ENCODE data around the gene ARHGEF10L. TPM values are rescaled to one million over a fixed set of nuclear protein-coding genes. Genes with fewer than 3 reads are reported as not detected.

The ARHGEF10L gene
- total RNA-seq, 2 experiments from 2014 or later = not detected

DNA sequence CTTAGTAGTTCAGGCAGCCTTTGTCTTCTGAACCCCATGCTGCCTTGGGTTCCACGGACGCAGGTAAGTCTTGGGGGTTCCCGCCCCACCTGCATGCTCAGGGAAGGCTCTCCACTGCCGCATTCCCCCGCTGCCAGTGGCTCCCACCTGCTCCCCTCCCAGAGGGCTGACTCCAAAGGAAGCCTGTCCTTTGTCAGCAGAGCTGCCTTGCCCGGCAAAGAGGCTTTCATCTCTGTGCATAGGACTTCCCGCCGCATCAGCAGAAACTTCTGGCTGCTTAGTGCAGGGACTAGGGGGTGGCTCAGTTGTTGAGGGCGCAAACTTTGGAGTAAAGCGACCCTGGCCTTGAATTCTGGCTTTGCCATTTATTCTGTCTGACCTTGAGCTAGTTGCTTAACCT, 190.4 kb downstream of the ARHGEF10L start:
- Mint-ChIP-seq H3K27ac (no peak overlapping the region), H3K36me3 (ENCODE audit: low read depth) (no peaks in the 10 kb centered on the region), H3K9me3 (no peaks in the 10 kb centered on the region), H3K27me3 (no peaks in the 10 kb centered on the region), H3K4me1 (no peaks in the 10 kb centered on the region), H3K4me3 (no peak overlapping the region)
- ChIA-PET CTCF (no interaction called here), POLR2A (no interaction called here)
- DNase-seq = no peak

DNA sequence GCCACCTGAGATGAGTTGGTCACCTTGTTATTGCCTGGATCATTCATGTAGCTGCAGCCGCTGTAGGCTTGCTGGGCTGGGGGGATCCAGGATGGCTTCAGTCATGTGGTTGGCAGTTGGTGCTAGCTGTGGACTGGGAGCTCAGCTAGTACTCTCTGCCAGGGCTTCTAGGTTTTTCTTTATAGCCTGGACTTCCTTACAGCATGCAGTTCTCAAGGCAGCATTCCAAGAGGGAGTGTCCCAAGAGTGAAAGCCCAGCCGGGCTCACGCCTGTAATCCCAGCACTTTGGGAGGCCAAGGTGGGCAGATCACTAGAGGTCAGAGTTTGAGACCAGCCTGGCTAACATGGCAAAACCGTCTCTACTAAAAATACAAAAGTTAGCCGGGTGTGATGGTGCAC, 192.0 kb downstream of the ARHGEF10L start:
- Mint-ChIP-seq H3K4me1 (no peaks in the 10 kb centered on the region), H3K9me3 (no peaks in the 10 kb centered on the region), H3K4me3 (no peak overlapping the region), H3K36me3 (ENCODE audit: low read depth) (no peaks in the 10 kb centered on the region), H3K27ac (no peak overlapping the region), H3K27me3 (no peaks in the 10 kb centered on the region)
- no peak for DNase-seq
- ChIA-PET POLR2A (no interaction called here), CTCF (no interaction called here)

GRCh38 chr1:17732475-17732874, 193.0 kb downstream of the ARHGEF10L start:
- CTCF ChIA-PET = no interaction called here
- H3K4me3 Mint-ChIP-seq = no peak overlapping the region
- H3K27me3 Mint-ChIP-seq = no peaks in the 10 kb centered on the region
- no peak overlapping the region for H3K27ac Mint-ChIP-seq
- POLR2A ChIA-PET = no interaction called here
- DNase-seq = no peak
- H3K36me3 Mint-ChIP-seq (ENCODE audit: low read depth) = no peaks in the 10 kb centered on the region
- no peaks in the 10 kb centered on the region for H3K4me1 Mint-ChIP-seq
- no peaks in the 10 kb centered on the region for H3K9me3 Mint-ChIP-seq

GRCh38 chr1:17733661-17734060, 194.2 kb downstream of the ARHGEF10L start:
- Mint-ChIP-seq H3K4me1 (no peaks in the 10 kb centered on the region), H3K27ac (no peak overlapping the region), H3K9me3 (no peaks in the 10 kb centered on the region), H3K27me3 (no peaks in the 10 kb centered on the region), H3K36me3 (ENCODE audit: low read depth) (no peaks in the 10 kb centered on the region), H3K4me3 (no peak overlapping the region)
- CTCF ChIA-PET = no interaction called here
- POLR2A ChIA-PET = no interaction called here
- no peak for DNase-seq

- H3K27me3 Mint-ChIP-seq = no peaks in the 10 kb centered on the region
- CTCF ChIA-PET = no interaction called here
- no peaks in the 10 kb centered on the region for H3K4me1 Mint-ChIP-seq
- no peak overlapping the region for H3K27ac Mint-ChIP-seq
- H3K36me3 Mint-ChIP-seq (ENCODE audit: low read depth) = no peaks in the 10 kb centered on the region
- POLR2A ChIA-PET = no interaction called here
- no peak overlapping the region for H3K4me3 Mint-ChIP-seq
- H3K9me3 Mint-ChIP-seq = no peaks in the 10 kb centered on the region
- no peak for DNase-seq
Observed at GRCh38 chr1:17734609-17735008, 195.1 kb downstream of the ARHGEF10L start.

DNA sequence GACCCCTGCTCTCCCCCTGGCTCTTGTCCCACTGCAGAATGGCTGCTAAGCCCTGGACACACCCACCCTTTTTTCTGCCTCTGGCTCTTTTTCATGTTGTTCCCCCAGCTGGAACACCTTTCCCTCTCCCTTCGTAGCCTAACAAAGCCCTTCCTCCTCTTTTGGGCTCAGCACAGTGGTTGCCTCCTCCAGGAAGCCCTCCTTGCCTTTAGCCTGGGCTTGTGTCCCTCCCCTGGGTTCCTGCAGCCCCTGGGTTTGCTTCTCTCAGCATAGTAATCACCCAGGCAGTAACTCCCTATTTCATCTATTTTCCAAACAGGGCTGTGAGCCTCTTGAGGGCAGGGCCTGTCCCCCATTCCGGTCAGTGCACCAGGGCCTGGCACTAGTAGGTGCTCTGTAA, 195.8 kb downstream of the ARHGEF10L start:
- CTCF ChIA-PET = no interaction called here
- no peaks in the 10 kb centered on the region for H3K36me3 Mint-ChIP-seq (ENCODE audit: low read depth)
- no peaks in the 10 kb centered on the region for H3K4me1 Mint-ChIP-seq
- DNase-seq = no peak
- POLR2A ChIA-PET = no interaction called here
- no peak overlapping the region for H3K4me3 Mint-ChIP-seq
- H3K27ac Mint-ChIP-seq = no peak overlapping the region
- H3K9me3 Mint-ChIP-seq = no peaks in the 10 kb centered on the region
- no peaks in the 10 kb centered on the region for H3K27me3 Mint-ChIP-seq

- Mint-ChIP-seq H3K4me1 (no peaks in the 10 kb centered on the region), H3K9me3 (no peaks in the 10 kb centered on the region), H3K27me3 (no peaks in the 10 kb centered on the region), H3K4me3 (no peak overlapping the region), H3K27ac (no peak overlapping the region), H3K36me3 (ENCODE audit: low read depth) (no peaks in the 10 kb centered on the region)
- CTCF ChIA-PET = no interaction called here
- POLR2A ChIA-PET = no interaction called here
- DNase-seq = no peak
Observed at GRCh38 chr1:17735793-17736192, 196.3 kb downstream of the ARHGEF10L start.

DNA sequence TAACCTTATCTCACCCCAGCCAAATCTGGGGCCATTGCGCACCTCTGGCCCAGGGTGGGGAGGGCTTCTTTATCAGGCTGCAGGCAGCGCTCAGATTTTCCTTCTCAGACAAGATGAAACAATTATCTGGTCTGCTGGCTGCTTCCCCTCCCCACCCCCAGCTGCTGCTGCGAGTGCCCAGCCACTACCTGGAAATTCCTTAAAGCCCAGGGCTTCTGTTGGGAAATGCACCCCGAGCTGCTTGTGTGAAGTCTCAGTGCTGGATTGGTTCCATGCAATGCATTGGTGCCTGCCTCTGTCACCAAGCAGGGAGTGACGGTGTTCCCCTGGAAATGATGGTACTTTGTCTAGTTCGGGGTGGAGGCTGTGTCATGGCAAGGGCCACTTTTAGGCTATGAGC, 197.1 kb downstream of the ARHGEF10L start:
- DNase-seq = no peak
- no peak overlapping the region for H3K27ac Mint-ChIP-seq
- ChIA-PET CTCF (no interaction called here), POLR2A (no interaction called here)
- no peaks in the 10 kb centered on the region for H3K36me3 Mint-ChIP-seq (ENCODE audit: low read depth)
- no peaks in the 10 kb centered on the region for H3K9me3 Mint-ChIP-seq
- no peaks in the 10 kb centered on the region for H3K4me1 Mint-ChIP-seq
- H3K27me3 Mint-ChIP-seq = no peaks in the 10 kb centered on the region
- H3K4me3 Mint-ChIP-seq = no peak overlapping the region

GRCh38 chr1:17739050-17739449, 199.6 kb downstream of the ARHGEF10L start:
- POLR2A ChIA-PET = no interaction called here

GRCh38 chr1:17741052-17741451, 201.6 kb downstream of the ARHGEF10L start:
- no peaks in the 10 kb centered on the region for H3K27me3 Mint-ChIP-seq

More at GRCh38 chr1:17739050-17739449, 199.6 kb downstream of the ARHGEF10L start:
- Mint-ChIP-seq H3K27me3 (no peaks in the 10 kb centered on the region), H3K27ac (no peak overlapping the region), H3K36me3 (ENCODE audit: low read depth) (no peaks in the 10 kb centered on the region), H3K9me3 (no peaks in the 10 kb centered on the region), H3K4me1 (no peaks in the 10 kb centered on the region), H3K4me3 (no peak overlapping the region)
- no peak for DNase-seq
- CTCF ChIA-PET = no interaction called here

GRCh38 chr1:17742583-17742982, 203.1 kb downstream of the ARHGEF10L start:
- H3K36me3 Mint-ChIP-seq (ENCODE audit: low read depth) = no peaks in the 10 kb centered on the region
- CTCF ChIA-PET = no interaction called here
- H3K27ac Mint-ChIP-seq = no peak overlapping the region
- no peak for DNase-seq
- H3K4me1 Mint-ChIP-seq = no peaks in the 10 kb centered on the region
- no peaks in the 10 kb centered on the region for H3K27me3 Mint-ChIP-seq
- no peaks in the 10 kb centered on the region for H3K9me3 Mint-ChIP-seq
- POLR2A ChIA-PET = no interaction called here
- H3K4me3 Mint-ChIP-seq = no peak overlapping the region

More at GRCh38 chr1:17741052-17741451, 201.6 kb downstream of the ARHGEF10L start:
- no peak for DNase-seq
- Mint-ChIP-seq H3K4me1 (no peaks in the 10 kb centered on the region), H3K4me3 (no peak overlapping the region), H3K36me3 (ENCODE audit: low read depth) (no peaks in the 10 kb centered on the region), H3K27ac (no peak overlapping the region), H3K9me3 (no peaks in the 10 kb centered on the region)
- ChIA-PET POLR2A (no interaction called here), CTCF (no interaction called here)

DNA sequence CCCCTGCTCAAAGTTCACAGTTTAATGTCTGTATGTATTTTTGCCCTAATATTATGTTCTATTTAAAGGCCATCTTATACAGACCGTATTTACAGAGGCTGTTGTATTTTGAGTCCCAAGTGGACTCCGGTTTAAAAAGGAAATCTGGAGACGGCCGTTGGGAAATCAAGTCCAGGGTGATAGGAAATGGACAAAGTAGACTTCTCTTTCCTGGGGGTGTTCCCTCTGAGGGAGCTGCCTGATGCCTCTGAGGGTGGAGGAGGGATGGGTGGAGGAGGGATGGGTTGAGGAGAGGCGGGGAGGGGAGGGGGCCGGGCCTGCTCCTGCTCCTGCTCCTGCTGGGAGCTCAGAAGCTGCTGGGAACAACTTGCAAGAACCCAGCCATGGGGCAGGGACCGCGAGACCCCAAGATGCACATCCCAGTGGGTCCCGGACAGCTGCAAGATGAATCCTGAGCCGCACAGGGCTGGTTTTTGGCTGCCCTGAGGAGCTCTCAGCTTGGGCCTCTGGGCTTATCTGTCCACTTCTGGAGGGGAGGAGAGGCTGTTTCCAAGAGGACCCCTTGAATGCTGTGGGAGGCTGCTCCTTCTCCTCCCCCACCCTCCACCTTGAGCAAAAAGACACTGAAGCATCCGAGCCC, 203.6 kb downstream of the ARHGEF10L start:
- no peaks in the 10 kb centered on the region for H3K4me1 Mint-ChIP-seq
- no peaks in the 10 kb centered on the region for H3K27me3 Mint-ChIP-seq
- no peaks in the 10 kb centered on the region for H3K36me3 Mint-ChIP-seq (ENCODE audit: low read depth)
- DNase-seq = no peak
- CTCF ChIA-PET = no interaction called here
- POLR2A ChIA-PET = no interaction called here
- no peak overlapping the region for H3K27ac Mint-ChIP-seq
- no peak overlapping the region for H3K4me3 Mint-ChIP-seq
- H3K9me3 Mint-ChIP-seq = no peaks in the 10 kb centered on the region

DNA sequence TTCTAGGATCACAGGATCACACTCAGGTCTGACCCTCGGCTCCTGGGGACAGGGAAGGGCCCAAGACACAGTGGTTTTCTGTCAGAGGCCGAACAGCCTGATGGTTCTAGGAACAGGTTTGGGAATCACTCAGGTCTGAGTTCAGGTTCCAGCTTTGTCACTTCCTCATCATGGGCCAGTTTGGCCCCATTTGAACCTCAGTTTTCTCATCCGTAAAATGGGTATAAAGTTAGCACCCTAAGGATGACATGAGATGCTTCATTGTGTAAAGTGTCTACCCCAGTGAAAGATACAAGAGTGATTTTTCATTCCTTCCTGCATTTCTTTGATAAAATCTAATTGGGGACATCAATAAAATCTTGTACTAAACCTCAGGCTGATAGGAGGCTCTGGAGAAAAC, 204.4 kb downstream of the ARHGEF10L start:
- POLR2A ChIA-PET = no interaction called here
- H3K27ac Mint-ChIP-seq = no peak overlapping the region
- DNase-seq = no peak
- no peaks in the 10 kb centered on the region for H3K27me3 Mint-ChIP-seq
- H3K9me3 Mint-ChIP-seq = no peaks in the 10 kb centered on the region
- no peaks in the 10 kb centered on the region for H3K36me3 Mint-ChIP-seq (ENCODE audit: low read depth)
- CTCF ChIA-PET = no interaction called here
- no peak overlapping the region for H3K4me3 Mint-ChIP-seq
- H3K4me1 Mint-ChIP-seq = no peaks in the 10 kb centered on the region

DNA sequence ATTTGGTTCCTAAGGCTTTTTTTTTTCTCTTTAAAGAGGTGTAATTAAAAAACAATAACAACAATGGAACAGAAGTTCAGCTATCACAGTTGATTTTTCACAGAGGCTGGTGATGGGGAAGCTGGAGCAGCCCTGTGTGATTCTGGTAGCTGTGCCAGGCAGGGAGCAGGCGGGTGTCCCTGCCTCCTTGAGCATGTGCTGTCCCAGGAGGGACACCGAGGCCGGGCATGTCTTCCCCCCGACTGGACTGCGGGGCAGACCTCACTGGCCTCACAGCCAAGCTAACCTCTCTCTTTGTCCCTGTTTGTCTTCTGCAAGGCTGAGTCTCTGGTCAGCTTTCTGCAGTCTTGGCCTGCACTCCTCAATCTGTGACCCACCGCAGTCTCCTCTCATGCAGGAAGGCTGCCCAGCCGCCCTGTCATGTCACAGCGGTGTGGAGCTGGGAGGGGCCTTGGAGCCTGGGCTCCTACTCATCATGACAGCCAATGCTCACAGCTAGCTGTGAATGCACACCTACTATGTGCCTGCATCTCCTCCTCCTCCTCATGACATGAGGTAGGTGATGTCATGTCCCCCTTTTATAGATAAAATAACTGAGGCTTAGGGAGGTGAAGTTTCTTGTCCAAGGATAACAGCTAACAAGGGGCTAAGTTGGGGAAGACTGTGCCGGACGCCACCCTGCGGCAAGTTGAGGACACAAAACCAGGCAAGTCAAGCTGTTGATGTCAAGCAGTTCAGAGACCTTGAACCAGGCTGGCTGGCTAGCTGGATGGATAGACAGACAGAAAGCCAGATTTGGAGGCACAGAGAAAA, 205.4 kb downstream of the ARHGEF10L start:
- H3K4me1 Mint-ChIP-seq = no peaks in the 10 kb centered on the region
- H3K36me3 Mint-ChIP-seq (ENCODE audit: low read depth) = no peaks in the 10 kb centered on the region
- H3K27me3 Mint-ChIP-seq = no peaks in the 10 kb centered on the region
- H3K4me3 Mint-ChIP-seq = no peak overlapping the region
- ChIA-PET CTCF (interaction anchor here (1.4 kb wide), 1 partner anchor 84 kb away, joined by 3 read pairs; no protein-coding TSS in a partner anchor), POLR2A (no interaction called here)
- H3K9me3 Mint-ChIP-seq = no peaks in the 10 kb centered on the region
- H3K27ac Mint-ChIP-seq = no peak overlapping the region
- DNase-seq = no peak
